GM18519 (cell line): ENCODE results near the gene KCNJ10.
"Not testable (repeated sequence)": the region's sequence is repeated elsewhere in the genome, so short reads cannot be mapped to it uniquely, and the experiment has no call there.

Source experiments
- ATAC-seq: cut with Tn5 transposase; IDR thresholded peaks from one replicate; pipeline ENCODE4 v1.9.1; 2021; ENCODE audit warnings: mild to moderate bottlenecking, moderate library complexity; ENCODE audit not compliant: unreplicated experiment, low FRiP score

Gene KCNJ10

GRCh38 chr1:160069460-160070231, at the start of gene KCNJ10:
Gene KCNJ10, minus strand, starts transcription at chr1:160070160. Its CDS starts 27,628 bp downstream, at chr1:160042532.
- ATAC-seq, result no peak

- ATAC-seq, result no peak
Measured at GRCh38 chr1:160118928-160119327, 49.0 kb upstream of the KCNJ10 start.

GRCh38 chr1:160117709-160118183, 47.8 kb upstream of the KCNJ10 start:
- no peak for ATAC-seq

GRCh38 chr1:160117300-160117699, 47.3 kb upstream of the KCNJ10 start:
- ATAC-seq, result no peak

- ATAC-seq, result no peak
Measured at GRCh38 chr1:160116283-160117147, 46.6 kb upstream of the KCNJ10 start.

GRCh38 chr1:160115545-160116282, 45.8 kb upstream of the KCNJ10 start, which contains the start of gene ATP1A2:
Gene ATP1A2, plus strand, starts transcription at chr1:160115759. Its CDS starts 103 bp downstream, at chr1:160115862.
- no peak for ATAC-seq

GRCh38 chr1:160114085-160114484, 44.1 kb upstream of the KCNJ10 start:
- no peak for ATAC-seq

- ATAC-seq, result no peak
Measured at GRCh38 chr1:160113407-160113806, 43.4 kb upstream of the KCNJ10 start.

GRCh38 chr1:160112357-160112756, 42.4 kb upstream of the KCNJ10 start:
- ATAC-seq, result no peak

- ATAC-seq, result not testable (repeated sequence)
Measured at GRCh38 chr1:160111462-160111861, 41.5 kb upstream of the KCNJ10 start.

GRCh38 chr1:160109686-160110085, 39.7 kb upstream of the KCNJ10 start:
- ATAC-seq, result no peak

GRCh38 chr1:160108888-160109662, 39.1 kb upstream of the KCNJ10 start:
- ATAC-seq, result no peak

GRCh38 chr1:160107512-160107911, 37.6 kb upstream of the KCNJ10 start:
- ATAC-seq, result no peak

- no peak for ATAC-seq
Measured at GRCh38 chr1:160105155-160105554, 35.2 kb upstream of the KCNJ10 start.

GRCh38 chr1:160104486-160104885, 34.5 kb upstream of the KCNJ10 start:
- ATAC-seq, result no peak

GRCh38 chr1:160103658-160104408, 33.9 kb upstream of the KCNJ10 start:
- no peak for ATAC-seq

GRCh38 chr1:160101717-160102522, 32.0 kb upstream of the KCNJ10 start:
- ATAC-seq, result no peak

GRCh38 chr1:160101037-160101716, 31.2 kb upstream of the KCNJ10 start:
- no peak for ATAC-seq
